Fibroblast of lung (primary cell): ENCODE results near the gene IL26.

Experiments used
- CTCF ChIP-seq, 2 donors: IDR thresholded peaks in 1 of 2; conservative IDR thresholded peaks in 1 of 2; 1 replicate in 1 of 2; 2 replicates in 1 of 2; pipeline ENCODE4 v1.5.1; 2011 to 2012; ENCODE audit warnings: low read length in 2 of 2, control low read depth in 1 of 2, inconsistent platforms in 1 of 2, low read depth in 1 of 2, mild to moderate bottlenecking in 1 of 2
- EZH2 ChIP-seq: IDR thresholded peaks from 2 replicates; pipeline ENCODE4 v1.5.1; 2012; ENCODE audit warnings: low read length, control low read depth, mild to moderate bottlenecking; ENCODE audit errors: missing control alignments

DNA sequence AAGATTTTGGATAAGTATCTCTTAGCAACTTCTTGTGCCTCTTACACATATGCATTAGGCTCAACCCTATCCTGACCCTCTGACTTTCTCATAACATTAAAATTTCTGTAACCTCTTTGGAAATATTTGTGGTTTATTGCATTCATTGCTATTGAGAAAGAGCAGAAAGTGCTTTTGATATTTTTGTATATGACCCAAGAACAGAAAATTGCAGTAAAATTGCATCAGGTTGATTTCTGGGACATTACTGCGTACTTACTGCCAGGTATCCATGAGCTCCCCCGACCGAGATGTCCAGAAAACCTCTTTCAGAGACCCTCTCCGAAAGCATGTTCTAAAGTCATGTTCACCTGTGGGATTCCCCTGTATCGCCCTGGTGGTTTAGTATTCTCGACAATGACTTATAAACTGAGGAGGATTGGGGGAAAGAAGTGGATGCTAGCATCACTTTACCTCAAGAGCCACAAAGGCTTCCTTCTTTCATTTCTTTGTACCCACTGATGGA is 42.3 kb upstream of the IL26 start:
- no peak for TF ChIP-seq CTCF (conservative IDR thresholded peaks at IDR 0.05 in 1 of 2, IDR thresholded peaks at IDR 0.05 in 1 of 2; ENCODE audit: low read depth in 1 of 2, low read length in 2 of 2)
- TF ChIP-seq EZH2: no peak
